HepG2 (cell line): Measurements from ENCODE around the gene ALDH1A1. TPM values are rescaled to one million over a fixed set of nuclear protein-coding genes. Genes with fewer than 3 reads are reported as not detected.

Experiments used
- CEBPG ChIP-seq: IDR thresholded peaks from 2 replicates; pipeline ENCODE4 v1.6.1; 2016
- FOXJ3 ChIP-seq: sonication (generic); formaldehyde crosslinking; IDR thresholded peaks from 2 replicates; pipeline ENCODE4 v1.4.0; 2020; ENCODE audit warnings: missing genetic modification reagents, mild to moderate bottlenecking, borderline replicate concordance
- HNRNPLL ChIP-seq: fragments of 200-400 bp; formaldehyde crosslinking; IDR thresholded peaks from 2 replicates; pipeline ENCODE4 v1.6.1; 2017; ENCODE audit warnings: mild to moderate bottlenecking, low read depth, low read length; ENCODE audit not compliant: poor library complexity, severe bottlenecking
- KDM5B ChIP-seq: sonication (generic); formaldehyde crosslinking; IDR thresholded peaks from 2 replicates; pipeline ENCODE4 v1.4.0; 2020; ENCODE audit warnings: missing genetic modification reagents, mild to moderate bottlenecking, borderline replicate concordance
- MIER2 ChIP-seq: IDR thresholded peaks from 2 replicates; pipeline ENCODE4 v1.6.1; 2016; ENCODE audit warnings: missing biosample characterization, missing genetic modification reagents
- MLX ChIP-seq: IDR thresholded peaks from 2 replicates; pipeline ENCODE4 v1.6.1; 2016
- NR1H2 ChIP-seq: sonication (generic); formaldehyde crosslinking; IDR thresholded peaks from 2 replicates; pipeline ENCODE4 v1.8.1; 2022; ENCODE audit warnings: low read depth, missing genetic modification reagents, borderline replicate concordance
- SMAD3 ChIP-seq: sonication (generic); formaldehyde crosslinking; IDR thresholded peaks from 2 replicates; pipeline ENCODE4 v1.4.0; 2020; ENCODE audit warnings: missing genetic modification reagents
- SRSF4 ChIP-seq: fragments of 200-400 bp; formaldehyde crosslinking; IDR thresholded peaks from one replicate; pipeline ENCODE4 v1.6.1; 2018; ENCODE audit warnings: mild to moderate bottlenecking, low read depth, low read length, moderate library complexity; ENCODE audit not compliant: poor library complexity, severe bottlenecking
- ZNF142 ChIP-seq: sonication (generic); formaldehyde crosslinking; IDR thresholded peaks from 2 replicates; pipeline ENCODE4 v1.4.0; 2020; ENCODE audit warnings: missing genetic modification reagents
- ZNF274 ChIP-seq: sonication (generic); formaldehyde crosslinking; IDR thresholded peaks from 2 replicates; pipeline ENCODE4 v1.5.1; 2020; ENCODE audit warnings: mild to moderate bottlenecking, missing genetic modification reagents
- ZNF382 ChIP-seq: sonication (generic); formaldehyde crosslinking; IDR thresholded peaks from 2 replicates; pipeline ENCODE4 v1.5.0; 2020; ENCODE audit warnings: missing genetic modification reagents, mild to moderate bottlenecking, borderline replicate concordance
- ZNF547 ChIP-seq: sonication (generic); formaldehyde crosslinking; IDR thresholded peaks from 2 replicates; pipeline ENCODE4 v1.5.1; 2020; ENCODE audit warnings: mild to moderate bottlenecking, missing genetic modification reagents
- ZNF672 ChIP-seq: sonication (generic); formaldehyde crosslinking; IDR thresholded peaks from 2 replicates; pipeline ENCODE4 v1.8.1; 2022; ENCODE audit warnings: missing genetic modification reagents
- ZNF761 ChIP-seq: sonication (generic); formaldehyde crosslinking; conservative IDR thresholded peaks from 2 replicates; pipeline ENCODE4 v1.4.0; 2020; ENCODE audit warnings: mild to moderate bottlenecking, missing genetic modification reagents
- polyA plus RNA-seq, 8 experiments: library from polyadenylated mRNA; depleted of rRNA in 3 of 8; stranded (reverse) in 7 of 8; unstranded in 1 of 8; fragments of >200 nt; fragmentation: Illumina TruSeq in 4 of 8; extraction: Trizol in 4 of 8; gene quantifications; 2 replicates each; pipeline versions ENCODE4 v1.2.1 to v1.2.3, GENCODE V29; 2011 to 2016; ENCODE audit warnings: low read depth in 4 of 8, missing spikeins in 1 of 8, mixed read lengths in 1 of 8; ENCODE audit not compliant: insufficient read depth in 1 of 8
- total RNA-seq, 5 experiments: library from RNA; depleted of rRNA; stranded (reverse); fragments of >200 nt; fragmentation: Illumina TruSeq; extraction: Trizol; gene quantifications; 2 replicates each; pipeline ENCODE4 v1.2.3, GENCODE V29; 2016; ENCODE audit warnings: low read depth in 1 of 5
- TF ChIP-seq, protein P1 (sequence below): sonication (generic); formaldehyde crosslinking; IDR thresholded peaks from 2 replicates; pipeline ENCODE4 v1.8.0; 2022; ENCODE audit warnings: mild to moderate bottlenecking, missing genetic modification reagents; ENCODE audit not compliant: insufficient replicate concordance
- TF ChIP-seq, protein P2 (sequence below): sonication (generic); formaldehyde crosslinking; IDR thresholded peaks from 2 replicates; pipeline ENCODE4 v1.4.0; 2020; ENCODE audit warnings: missing genetic modification reagents
- TF ChIP-seq, protein P3 (sequence below): IDR thresholded peaks from 2 replicates; pipeline ENCODE4 v1.6.1; 2018; ENCODE audit warnings: missing genetic modification reagents, mild to moderate bottlenecking, missing compliant biosample characterization

ALDH1A1 gene
- total and polyA plus RNA-seq, 2 of the 13 experiments (the other 11 are each of a cell fraction or from before 2014, with no cell fraction given), result 88.2 to 439 TPM

DNA sequence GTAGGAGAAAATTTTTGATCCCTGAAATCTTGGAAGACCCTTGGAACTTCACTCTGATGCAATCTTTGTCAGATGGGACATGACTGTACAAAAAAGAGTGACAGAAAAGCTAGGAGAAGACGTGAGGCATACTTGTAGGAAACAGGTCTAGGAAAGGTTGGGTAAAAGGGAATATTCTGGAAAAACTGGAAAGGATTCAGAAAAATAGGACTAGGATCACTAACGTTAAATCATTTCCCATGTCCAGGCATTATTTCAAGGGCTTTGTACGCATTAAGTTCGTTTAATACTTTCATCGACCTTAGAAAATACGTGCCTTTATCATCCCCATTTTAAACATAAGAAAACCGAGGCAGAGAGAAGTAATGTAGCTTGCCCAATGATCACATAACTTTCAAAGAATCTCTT lies 2.9 kb downstream of the ALDH1A1 start (continued):
- TF ChIP-seq MLX (CRISPR knock-in tag), result no peak
- no peak for TF ChIP-seq NR1H2 (CRISPR knock-in tag)
- no peak for TF ChIP-seq ZNF761 (CRISPR knock-in tag)
- TF ChIP-seq FOXJ3 (CRISPR knock-in tag), result no peak
- TF ChIP-seq ZNF142 (CRISPR knock-in tag), result no peak
- TF ChIP-seq MIER2 (CRISPR knock-in tag), result no peak
- no peak for TF ChIP-seq SMAD3 (CRISPR knock-in tag)
- TF ChIP-seq, protein P1, sequence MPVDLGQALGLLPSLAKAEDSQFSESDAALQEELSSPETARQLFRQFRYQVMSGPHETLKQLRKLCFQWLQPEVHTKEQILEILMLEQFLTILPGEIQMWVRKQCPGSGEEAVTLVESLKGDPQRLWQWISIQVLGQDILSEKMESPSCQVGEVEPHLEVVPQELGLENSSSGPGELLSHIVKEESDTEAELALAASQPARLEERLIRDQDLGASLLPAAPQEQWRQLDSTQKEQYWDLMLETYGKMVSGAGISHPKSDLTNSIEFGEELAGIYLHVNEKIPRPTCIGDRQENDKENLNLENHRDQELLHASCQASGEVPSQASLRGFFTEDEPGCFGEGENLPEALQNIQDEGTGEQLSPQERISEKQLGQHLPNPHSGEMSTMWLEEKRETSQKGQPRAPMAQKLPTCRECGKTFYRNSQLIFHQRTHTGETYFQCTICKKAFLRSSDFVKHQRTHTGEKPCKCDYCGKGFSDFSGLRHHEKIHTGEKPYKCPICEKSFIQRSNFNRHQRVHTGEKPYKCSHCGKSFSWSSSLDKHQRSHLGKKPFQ (CRISPR knock-in tag), result no peak
- TF ChIP-seq ZNF547 (CRISPR knock-in tag), result no peak
- no peak for TF ChIP-seq SRSF4
- peak; percentile 88 for TF ChIP-seq CEBPG (CRISPR knock-in tag)
- no peak for TF ChIP-seq ZNF672
- TF ChIP-seq, protein P2, sequence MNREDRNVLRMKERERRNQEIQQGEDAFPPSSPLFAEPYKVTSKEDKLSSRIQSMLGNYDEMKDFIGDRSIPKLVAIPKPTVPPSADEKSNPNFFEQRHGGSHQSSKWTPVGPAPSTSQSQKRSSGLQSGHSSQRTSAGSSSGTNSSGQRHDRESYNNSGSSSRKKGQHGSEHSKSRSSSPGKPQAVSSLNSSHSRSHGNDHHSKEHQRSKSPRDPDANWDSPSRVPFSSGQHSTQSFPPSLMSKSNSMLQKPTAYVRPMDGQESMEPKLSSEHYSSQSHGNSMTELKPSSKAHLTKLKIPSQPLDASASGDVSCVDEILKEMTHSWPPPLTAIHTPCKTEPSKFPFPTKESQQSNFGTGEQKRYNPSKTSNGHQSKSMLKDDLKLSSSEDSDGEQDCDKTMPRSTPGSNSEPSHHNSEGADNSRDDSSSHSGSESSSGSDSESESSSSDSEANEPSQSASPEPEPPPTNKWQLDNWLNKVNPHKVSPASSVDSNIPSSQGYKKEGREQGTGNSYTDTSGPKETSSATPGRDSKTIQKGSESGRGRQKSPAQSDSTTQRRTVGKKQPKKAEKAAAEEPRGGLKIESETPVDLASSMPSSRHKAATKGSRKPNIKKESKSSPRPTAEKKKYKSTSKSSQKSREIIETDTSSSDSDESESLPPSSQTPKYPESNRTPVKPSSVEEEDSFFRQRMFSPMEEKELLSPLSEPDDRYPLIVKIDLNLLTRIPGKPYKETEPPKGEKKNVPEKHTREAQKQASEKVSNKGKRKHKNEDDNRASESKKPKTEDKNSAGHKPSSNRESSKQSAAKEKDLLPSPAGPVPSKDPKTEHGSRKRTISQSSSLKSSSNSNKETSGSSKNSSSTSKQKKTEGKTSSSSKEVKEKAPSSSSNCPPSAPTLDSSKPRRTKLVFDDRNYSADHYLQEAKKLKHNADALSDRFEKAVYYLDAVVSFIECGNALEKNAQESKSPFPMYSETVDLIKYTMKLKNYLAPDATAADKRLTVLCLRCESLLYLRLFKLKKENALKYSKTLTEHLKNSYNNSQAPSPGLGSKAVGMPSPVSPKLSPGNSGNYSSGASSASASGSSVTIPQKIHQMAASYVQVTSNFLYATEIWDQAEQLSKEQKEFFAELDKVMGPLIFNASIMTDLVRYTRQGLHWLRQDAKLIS (CRISPR knock-in tag), result 0 out of 2 replicates have a peak, but pooled peaks have one; percentile 46
- TF ChIP-seq ZNF274, result no peak
- TF ChIP-seq KDM5B (CRISPR knock-in tag), result no peak
- TF ChIP-seq, protein P3, sequence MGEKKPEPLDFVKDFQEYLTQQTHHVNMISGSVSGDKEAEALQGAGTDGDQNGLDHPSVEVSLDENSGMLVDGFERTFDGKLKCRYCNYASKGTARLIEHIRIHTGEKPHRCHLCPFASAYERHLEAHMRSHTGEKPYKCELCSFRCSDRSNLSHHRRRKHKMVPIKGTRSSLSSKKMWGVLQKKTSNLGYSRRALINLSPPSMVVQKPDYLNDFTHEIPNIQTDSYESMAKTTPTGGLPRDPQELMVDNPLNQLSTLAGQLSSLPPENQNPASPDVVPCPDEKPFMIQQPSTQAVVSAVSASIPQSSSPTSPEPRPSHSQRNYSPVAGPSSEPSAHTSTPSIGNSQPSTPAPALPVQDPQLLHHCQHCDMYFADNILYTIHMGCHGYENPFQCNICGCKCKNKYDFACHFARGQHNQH (CRISPR knock-in tag), result no peak
- no peak for TF ChIP-seq ZNF382 (CRISPR knock-in tag)
- TF ChIP-seq HNRNPLL, result no peak
